Endodermal cell (in vitro differentiated cells): ENCODE measurements around the gene DDC. TPM values are rescaled to one million over a fixed set of nuclear protein-coding genes. Genes with fewer than 3 reads are reported as not detected.
"Not testable (repeated sequence)": the region's sequence is repeated elsewhere in the genome, so short reads cannot be mapped to it uniquely, and the experiment has no call there.

Experiments used
- DNase-seq: peaks from one replicate; pipeline ENCODE4 v3.0.0-alpha.2; 2017
- H3K27ac ChIP-seq: 2 replicates; pipeline ENCODE4 v1.5.1; 2013; ENCODE audit warnings: mild to moderate bottlenecking, low read depth, low read length, moderate library complexity
- H3K27me3 ChIP-seq: 2 replicates; pipeline ENCODE4 v1.6.1; 2013; ENCODE audit warnings: mild to moderate bottlenecking, low read length, moderate library complexity; ENCODE audit not compliant: insufficient read depth, control insufficient read depth, poor library complexity, severe bottlenecking
- H3K36me3 ChIP-seq: 2 replicates; pipeline ENCODE4 v1.7.0; 2013; ENCODE audit warnings: mild to moderate bottlenecking, low read length, moderate library complexity; ENCODE audit not compliant: control insufficient read depth, insufficient read depth
- H3K4me1 ChIP-seq: one replicate; pipeline ENCODE4 v1.7.0; 2013; ENCODE audit warnings: low read length; ENCODE audit not compliant: control insufficient read depth, insufficient read depth
- H3K4me3 ChIP-seq: 2 replicates; pipeline ENCODE4 v1.5.1; 2013; ENCODE audit warnings: mild to moderate bottlenecking, low read length, moderate library complexity
- H3K9ac ChIP-seq: 2 replicates; pipeline ENCODE4 v1.6.1; 2013; ENCODE audit warnings: mild to moderate bottlenecking, low read length, moderate library complexity; ENCODE audit not compliant: poor library complexity, severe bottlenecking; ENCODE audit errors: extremely low read depth
- H3K9me3 ChIP-seq: 2 replicates; pipeline ENCODE4 v1.6.1; 2013; ENCODE audit warnings: mild to moderate bottlenecking, low read length, moderate library complexity; ENCODE audit not compliant: control insufficient read depth
- H3K27ac Mint-ChIP-seq: 2 replicates; pipeline ENCODE4 v1.8.0; 2020; ENCODE audit warnings: mixed read lengths
- H3K27me3 Mint-ChIP-seq: 2 replicates; pipeline ENCODE4 v1.8.0; 2021; ENCODE audit warnings: mild to moderate bottlenecking, mixed read lengths; ENCODE audit not compliant: insufficient read depth
- H3K36me3 Mint-ChIP-seq: 2 replicates; pipeline ENCODE4 v1.8.0; 2020; ENCODE audit warnings: low read depth, mixed read lengths
- H3K4me1 Mint-ChIP-seq: 2 replicates; pipeline ENCODE4 v1.8.0; 2020; ENCODE audit warnings: mixed read lengths
- H3K4me3 Mint-ChIP-seq: 2 replicates; pipeline ENCODE4 v1.8.0; 2020; ENCODE audit warnings: mild to moderate bottlenecking, moderate library complexity, mixed read lengths
- H3K9me3 Mint-ChIP-seq: 2 replicates; pipeline ENCODE4 v1.8.0; 2020; ENCODE audit warnings: mild to moderate bottlenecking, mixed read lengths
- WGBS, 2 experiments: methylation state at CpG; one replicate each; pipeline versions ENCODE4 v1.1.5 to v1.1.7; 2013; ENCODE audit warnings: missing lambda C conversion rate in 2 of 2, mixed read lengths in 1 of 2; ENCODE audit not compliant: insufficient coverage in 1 of 2, insufficient read length in 1 of 2; 5-methylcytosine and 5-hydroxymethylcytosine counted together
- total RNA-seq, 2 donors: library from RNA; stranded (reverse); fragmentation: NEBNext Ultra II Directional in 1 of 2; extraction: Animal tissue kit (Norgen Biotek cat#: 25700) in 1 of 2; gene quantifications; 2 replicates in 1 of 2; 3 replicates in 1 of 2; pipeline ENCODE4 v1.2.1, GENCODE V29; 2021
- TF ChIP-seq, protein P1 (sequence below): fragments of 200-600 bp; sonication (generic); conservative IDR thresholded peaks from 2 replicates; pipeline ENCODE4 v1.5.0; 2021; ENCODE audit warnings: antibody characterized with exemption, mild to moderate bottlenecking

The DDC gene
- total RNA-seq, 2 donors from 2014 or later: 1.1 TPM

DNA sequence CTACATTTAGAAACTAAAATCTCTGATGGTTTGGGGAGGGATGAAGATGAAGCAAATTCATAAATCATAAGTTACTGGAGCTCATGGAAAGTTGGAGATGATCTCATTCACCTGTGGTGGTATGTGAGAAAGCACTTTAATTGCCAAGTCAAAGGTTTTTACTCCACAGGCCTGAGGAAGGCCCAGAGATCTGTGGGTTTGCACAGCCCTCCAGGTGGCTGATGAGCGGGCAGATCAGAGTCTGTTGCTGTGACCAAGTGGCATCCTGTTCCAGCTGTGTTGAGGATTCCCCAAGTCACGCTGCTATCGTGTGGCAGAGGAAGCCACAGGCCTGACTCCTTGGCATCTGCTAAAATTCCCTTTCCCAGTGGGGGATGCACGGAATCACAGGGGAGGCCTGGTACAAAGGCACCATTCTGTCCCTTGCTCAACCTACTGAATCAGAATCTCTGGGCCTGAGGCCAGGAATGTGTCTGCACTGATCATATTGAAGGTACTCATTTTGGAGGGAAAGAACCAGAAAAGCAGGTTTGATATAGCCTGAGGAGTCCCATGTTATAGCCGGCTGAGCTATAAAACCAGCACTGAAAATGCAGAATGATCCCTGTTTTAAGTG is 19.7 kb upstream of the DDC start:
- peak; percentile 24 for DNase-seq
- Mint-ChIP-seq H3K27ac (no peak overlapping the region), H3K4me1 (no peaks in the 10 kb centered on the region), H3K27me3 (no peaks in the 10 kb centered on the region), H3K9me3 (peaks cover 41% of the 10 kb centered on the region), H3K36me3 (no peaks in the 10 kb centered on the region), H3K4me3 (no peak overlapping the region)
- H3K4me1 ChIP-seq: no peaks in the 10 kb centered on the region
- no peak overlapping the region for H3K9ac ChIP-seq
- no peaks in the 10 kb centered on the region for H3K36me3 ChIP-seq
- H3K4me3 ChIP-seq: no peak overlapping the region
- H3K27ac ChIP-seq: no peak overlapping the region
- 94 to 100% methylated on average over 5 of the region's 5 CpGs for WGBS, 2 experiments
- H3K9me3 ChIP-seq: peaks cover 22% of the 10 kb centered on the region
- H3K27me3 ChIP-seq: no peaks in the 10 kb centered on the region
- TF ChIP-seq, protein P1, sequence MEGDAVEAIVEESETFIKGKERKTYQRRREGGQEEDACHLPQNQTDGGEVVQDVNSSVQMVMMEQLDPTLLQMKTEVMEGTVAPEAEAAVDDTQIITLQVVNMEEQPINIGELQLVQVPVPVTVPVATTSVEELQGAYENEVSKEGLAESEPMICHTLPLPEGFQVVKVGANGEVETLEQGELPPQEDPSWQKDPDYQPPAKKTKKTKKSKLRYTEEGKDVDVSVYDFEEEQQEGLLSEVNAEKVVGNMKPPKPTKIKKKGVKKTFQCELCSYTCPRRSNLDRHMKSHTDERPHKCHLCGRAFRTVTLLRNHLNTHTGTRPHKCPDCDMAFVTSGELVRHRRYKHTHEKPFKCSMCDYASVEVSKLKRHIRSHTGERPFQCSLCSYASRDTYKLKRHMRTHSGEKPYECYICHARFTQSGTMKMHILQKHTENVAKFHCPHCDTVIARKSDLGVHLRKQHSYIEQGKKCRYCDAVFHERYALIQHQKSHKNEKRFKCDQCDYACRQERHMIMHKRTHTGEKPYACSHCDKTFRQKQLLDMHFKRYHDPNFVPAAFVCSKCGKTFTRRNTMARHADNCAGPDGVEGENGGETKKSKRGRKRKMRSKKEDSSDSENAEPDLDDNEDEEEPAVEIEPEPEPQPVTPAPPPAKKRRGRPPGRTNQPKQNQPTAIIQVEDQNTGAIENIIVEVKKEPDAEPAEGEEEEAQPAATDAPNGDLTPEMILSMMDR: no peak

GRCh38 chr7:50584386-50584785 is 19.2 kb upstream of the DDC start:
- Mint-ChIP-seq H3K4me1 (no peaks in the 10 kb centered on the region), H3K36me3 (no peaks in the 10 kb centered on the region), H3K4me3 (no peak overlapping the region), H3K9me3 (peaks cover 41% of the 10 kb centered on the region), H3K27me3 (no peaks in the 10 kb centered on the region), H3K27ac (no peak overlapping the region)
- Histone ChIP-seq H3K4me3 (no peak overlapping the region), H3K4me1 (no peaks in the 10 kb centered on the region), H3K9me3 (peaks cover 22% of the 10 kb centered on the region), H3K9ac (no peak overlapping the region), H3K36me3 (no peaks in the 10 kb centered on the region), H3K27ac (no peak overlapping the region), H3K27me3 (no peaks in the 10 kb centered on the region)
- DNase-seq: peak; percentile 4
- TF ChIP-seq, protein P1: no peak
- 78 to 87% methylated on average over 1 to 2 of the region's 4 CpGs for WGBS, 2 experiments

- peaks cover 44% of the 10 kb centered on the region for H3K9me3 Mint-ChIP-seq
- DNase-seq: peak; percentile 20
- not testable (repeated sequence) for H3K27me3 Mint-ChIP-seq, H3K4me1 Mint-ChIP-seq, H3K27ac Mint-ChIP-seq, H3K9ac ChIP-seq, H3K27ac ChIP-seq, H3K4me1 ChIP-seq, H3K36me3 ChIP-seq, H3K36me3 Mint-ChIP-seq, H3K27me3 ChIP-seq, H3K4me3 Mint-ChIP-seq, H3K4me3 ChIP-seq
- peaks cover 22% of the 10 kb centered on the region for H3K9me3 ChIP-seq
- 95 to 96% methylated on average over 4 of the region's 4 CpGs for WGBS, 2 experiments
Measured at GRCh38 chr7:50583295-50583694, 18.1 kb upstream of the DDC start.

GRCh38 chr7:50582271-50582670 is 17.1 kb upstream of the DDC start:
- H3K27ac ChIP-seq, H3K27ac Mint-ChIP-seq, H3K4me1 Mint-ChIP-seq, H3K4me3 Mint-ChIP-seq, H3K4me1 ChIP-seq, H3K27me3 ChIP-seq, H3K36me3 Mint-ChIP-seq, H3K36me3 ChIP-seq, DNase-seq, H3K27me3 Mint-ChIP-seq, H3K9ac ChIP-seq, H3K4me3 ChIP-seq: not testable (repeated sequence)
- peaks cover 54% of the 10 kb centered on the region for H3K9me3 Mint-ChIP-seq
- peaks cover 29% of the 10 kb centered on the region for H3K9me3 ChIP-seq
- 91 to 100% methylated on average over 2 to 3 of the region's 4 CpGs for WGBS, 2 experiments

GRCh38 chr7:50580666-50581065 is 15.5 kb upstream of the DDC start:
- not testable (repeated sequence) for H3K9ac ChIP-seq, H3K4me1 Mint-ChIP-seq, H3K4me3 Mint-ChIP-seq, H3K27me3 ChIP-seq, H3K36me3 ChIP-seq, H3K36me3 Mint-ChIP-seq, H3K4me3 ChIP-seq, DNase-seq, H3K27ac Mint-ChIP-seq, H3K27me3 Mint-ChIP-seq, H3K27ac ChIP-seq, H3K4me1 ChIP-seq
- WGBS, 2 experiments: 93 to 94% methylated on average over 2 of the region's 2 CpGs
- H3K9me3 Mint-ChIP-seq: peaks cover 63% of the 10 kb centered on the region
- H3K9me3 ChIP-seq: peaks cover 32% of the 10 kb centered on the region
